Neuronal stem cell (in vitro differentiated cells): Measurements from ENCODE around the gene FAM107B.

Experiments used
- DNase-seq: peaks from one replicate; pipeline ENCODE4 v3.0.0-alpha.2; 2013; ENCODE audit warnings: low spot score
- H2AFZ ChIP-seq: one replicate; pipeline ENCODE4 v1.6.1; 2013; ENCODE audit warnings: mild to moderate bottlenecking, low read length, inconsistent platforms
- H2AK5ac ChIP-seq: 2 replicates; pipeline ENCODE4 v1.6.1; 2013; ENCODE audit warnings: low read depth, mild to moderate bottlenecking, inconsistent platforms, low read length, moderate library complexity, mixed read lengths
- H2BK120ac ChIP-seq: 2 replicates; pipeline ENCODE4 v1.6.1; 2013; ENCODE audit warnings: low read depth, mild to moderate bottlenecking, inconsistent platforms, low read length, moderate library complexity, mixed read lengths
- H2BK12ac ChIP-seq: one replicate; pipeline ENCODE4 v1.6.1; 2013; ENCODE audit warnings: low read length, inconsistent platforms
- H2BK15ac ChIP-seq: 2 replicates; pipeline ENCODE4 v1.6.1; 2013; ENCODE audit warnings: mild to moderate bottlenecking, low read length, inconsistent platforms, mixed read lengths
- H2BK5ac ChIP-seq: one replicate; pipeline ENCODE4 v1.6.1; 2013; ENCODE audit warnings: inconsistent platforms, mild to moderate bottlenecking, low read length, moderate library complexity
- H3K14ac ChIP-seq: one replicate; pipeline ENCODE4 v1.6.1; 2013; ENCODE audit warnings: low read length, inconsistent platforms
- H3K18ac ChIP-seq: 2 replicates; pipeline ENCODE4 v1.6.1; 2013; ENCODE audit warnings: low read length, inconsistent platforms
- H3K23ac ChIP-seq: 2 replicates; pipeline ENCODE4 v1.6.1; 2013; ENCODE audit warnings: low read depth, mild to moderate bottlenecking, mixed read lengths, low read length, inconsistent platforms; ENCODE audit not compliant: poor library complexity
- H3K27ac ChIP-seq: replicated peaks from 3 replicates; pipeline ENCODE4 v1.5.1; 2013; ENCODE audit warnings: low read length, inconsistent platforms
- H3K27me3 ChIP-seq, 3 experiments: 2 replicates each; pipeline ENCODE4 v1.6.1; 2013; ENCODE audit warnings: low read length in 3 of 3, mild to moderate bottlenecking in 2 of 3, inconsistent platforms in 1 of 3, low read depth in 1 of 3, mixed read lengths in 1 of 3, moderate library complexity in 1 of 3; ENCODE audit not compliant: control insufficient read depth in 3 of 3, insufficient read depth in 3 of 3
- H3K36me3 ChIP-seq, 2 donors: replicated peaks in 1 of 2; 2 replicates each; pipeline ENCODE4 v1.6.1; 2013; ENCODE audit warnings: low read length in 2 of 2; ENCODE audit not compliant: control insufficient read depth in 2 of 2, insufficient read depth in 2 of 2
- H3K4ac ChIP-seq: 2 replicates; pipeline ENCODE4 v1.6.1; 2013; ENCODE audit warnings: inconsistent platforms, mild to moderate bottlenecking, low read length, moderate library complexity
- H3K4me1 ChIP-seq, 2 donors: 1 replicate in 1 of 2; 2 replicates in 1 of 2; pipeline ENCODE4 v1.6.1; 2013; ENCODE audit warnings: low read length in 2 of 2, low read depth in 1 of 2; ENCODE audit not compliant: control insufficient read depth in 2 of 2, insufficient read depth in 1 of 2
- H3K4me2 ChIP-seq: one replicate; pipeline ENCODE4 v1.6.1; 2013; ENCODE audit warnings: mild to moderate bottlenecking, low read length, inconsistent platforms; ENCODE audit not compliant: insufficient read depth, poor library complexity, severe bottlenecking
- H3K4me3 ChIP-seq, 2 donors: 2 replicates each; pipeline ENCODE4 v1.5.1; 2013; ENCODE audit warnings: low read length in 2 of 2, mild to moderate bottlenecking in 2 of 2, inconsistent platforms in 1 of 2, moderate library complexity in 1 of 2
- H3K79me1 ChIP-seq: one replicate; pipeline ENCODE4 v1.6.1; 2013; ENCODE audit warnings: low read depth, mild to moderate bottlenecking, inconsistent platforms, low read length, moderate library complexity
- H3K9ac ChIP-seq: one replicate; pipeline ENCODE4 v1.6.1; 2013; ENCODE audit warnings: mild to moderate bottlenecking, low read depth, low read length, inconsistent platforms; ENCODE audit not compliant: poor library complexity
- H3K9me3 ChIP-seq, 2 donors: replicated peaks in 1 of 2; 2 replicates each; pipeline versions ENCODE3 to v1.6.1; 2013; ENCODE audit warnings: low read length in 2 of 2, mild to moderate bottlenecking in 2 of 2, inconsistent platforms in 1 of 2, low read depth in 1 of 2, mixed read lengths in 1 of 2, moderate library complexity in 1 of 2; ENCODE audit not compliant: control insufficient read depth in 2 of 2, insufficient read depth in 1 of 2
- H4K8ac ChIP-seq: one replicate; pipeline ENCODE4 v1.6.1; 2013; ENCODE audit warnings: low read depth, mild to moderate bottlenecking, inconsistent platforms, low read length, moderate library complexity
- H4K91ac ChIP-seq: one replicate; pipeline ENCODE4 v1.6.1; 2013; ENCODE audit warnings: low read length, low read depth, mild to moderate bottlenecking, inconsistent platforms; ENCODE audit not compliant: poor library complexity
- WGBS, 2 donors: extraction: QIAGEN DNeasy Blood & Tissue Kit; methylation state at CpG; one replicate each; pipeline ENCODE4 v1.1.7; 2013; ENCODE audit warnings: missing lambda C conversion rate in 2 of 2, mixed read lengths in 1 of 2; ENCODE audit not compliant: insufficient read length in 2 of 2, insufficient replicate concordance in 1 of 2; ENCODE audit errors: extremely low coverage in 2 of 2; 5-methylcytosine and 5-hydroxymethylcytosine counted together

Gene FAM107B

GRCh38 chr10:14801723-14802122, 27.0 kb upstream of the FAM107B start:
- H4K8ac ChIP-seq = no peak overlapping the region
- no peak overlapping the region for H2BK5ac ChIP-seq
- no peak overlapping the region for H3K23ac ChIP-seq
- no peak overlapping the region for H3K14ac ChIP-seq
- no peaks in the 10 kb centered on the region for H3K4me1 ChIP-seq
- H4K91ac ChIP-seq = no peak overlapping the region
- peaks cover 0 to 6% (median 0%) of the 10 kb centered on the region in 3 experiments for H3K27me3 ChIP-seq
- peaks cover 0 to 2% of the 10 kb centered on the region in 2 donors for H3K9me3 ChIP-seq
- no peak overlapping the region for H3K4me2 ChIP-seq
- peak overlapping the region; percentile 40 for H3K18ac ChIP-seq
- H2BK120ac ChIP-seq = no peak overlapping the region
- no peak overlapping the region for H3K27ac ChIP-seq
- no peaks in the 10 kb centered on the region for H3K36me3 ChIP-seq
- H3K4ac ChIP-seq = no peak overlapping the region
- no peak overlapping the region for H2BK15ac ChIP-seq
- H2AK5ac ChIP-seq = no peak overlapping the region
- H3K79me1 ChIP-seq = no peaks in the 10 kb centered on the region
- no peak overlapping the region for H2AFZ ChIP-seq
- H2BK12ac ChIP-seq = no peak overlapping the region
- H3K4me3 ChIP-seq = no peak overlapping the region
- no peak for DNase-seq
- no CpG with 5 or more reads among the region's 5 CpGs for WGBS, 2 donors
- no peak overlapping the region for H3K9ac ChIP-seq

- Histone ChIP-seq H3K27ac (no peak overlapping the region), H3K23ac (no peak overlapping the region), H3K18ac (no peak overlapping the region), H3K27me3 (peaks cover 0 to 6% (median 0%) of the 10 kb centered on the region in 3 experiments), H4K91ac (no peak overlapping the region), H2AK5ac (no peak overlapping the region), H3K79me1 (no peaks in the 10 kb centered on the region), H2BK120ac (no peak overlapping the region), H4K8ac (no peak overlapping the region), H2BK15ac (no peak overlapping the region), H3K36me3 (no peaks in the 10 kb centered on the region), H3K4me3 (no peak overlapping the region), H3K4ac (no peak overlapping the region), H3K9ac (no peak overlapping the region), H3K4me1 (no peaks in the 10 kb centered on the region), H3K4me2 (no peak overlapping the region), H3K9me3 (peaks cover 0 to 2% of the 10 kb centered on the region in 2 donors), H2AFZ (no peak overlapping the region), H2BK5ac (no peak overlapping the region), H3K14ac (no peak overlapping the region), H2BK12ac (no peak overlapping the region)
- DNase-seq = no peak
- WGBS, 2 donors = no CpG with 5 or more reads among the region's 1 CpG
Measured at GRCh38 chr10:14800397-14800796, 25.7 kb upstream of the FAM107B start.

GRCh38 chr10:14798636-14799035, 23.9 kb upstream of the FAM107B start:
- Histone ChIP-seq H3K4me2 (no peak overlapping the region), H2BK15ac (no peak overlapping the region), H3K36me3 (no peaks in the 10 kb centered on the region), H3K27ac (no peak overlapping the region), H3K9ac (no peak overlapping the region), H3K27me3 (peaks cover 0 to 6% (median 0%) of the 10 kb centered on the region in 3 experiments), H2AK5ac (no peak overlapping the region), H3K9me3 (peaks cover 0 to 2% of the 10 kb centered on the region in 2 donors), H4K8ac (no peak overlapping the region), H3K14ac (no peak overlapping the region), H4K91ac (no peak overlapping the region), H2AFZ (no peak overlapping the region), H2BK5ac (no peak overlapping the region), H2BK120ac (no peak overlapping the region), H3K4ac (no peak overlapping the region), H3K18ac (no peak overlapping the region), H3K4me1 (no peaks in the 10 kb centered on the region), H3K79me1 (no peaks in the 10 kb centered on the region), H2BK12ac (no peak overlapping the region), H3K4me3 (no peak overlapping the region), H3K23ac (no peak overlapping the region)
- no peak for DNase-seq
- no CpG with 5 or more reads among the region's 5 CpGs for WGBS, 2 donors

GRCh38 chr10:14787938-14788337, 13.2 kb upstream of the FAM107B start:
- H4K91ac ChIP-seq = no peak overlapping the region
- no peak overlapping the region for H3K27ac ChIP-seq
- H4K8ac ChIP-seq = no peak overlapping the region
- no peak overlapping the region for H2BK15ac ChIP-seq
- H3K9me3 ChIP-seq = peaks cover 0 to 4% of the 10 kb centered on the region in 2 donors
- no peak overlapping the region for H2AFZ ChIP-seq
- no peaks in the 10 kb centered on the region for H3K27me3 ChIP-seq
- no peak overlapping the region for H3K9ac ChIP-seq
- H2BK12ac ChIP-seq = no peak overlapping the region
- H3K4ac ChIP-seq = no peak overlapping the region
- H3K4me1 ChIP-seq = no peaks in the 10 kb centered on the region
- H2AK5ac ChIP-seq = no peak overlapping the region
- DNase-seq = no peak
- H3K36me3 ChIP-seq = no peaks in the 10 kb centered on the region
- no peak overlapping the region for H2BK5ac ChIP-seq
- no peak overlapping the region for H3K18ac ChIP-seq
- H3K4me2 ChIP-seq = no peak overlapping the region
- no peak overlapping the region for H2BK120ac ChIP-seq
- no CpG with 5 or more reads among the region's 5 CpGs for WGBS, 2 donors
- H3K4me3 ChIP-seq = no peak overlapping the region
- no peaks in the 10 kb centered on the region for H3K79me1 ChIP-seq
- H3K23ac ChIP-seq = no peak overlapping the region
- no peak overlapping the region for H3K14ac ChIP-seq
